ENCODE measurements around the gene ATP1A4.
A peak's percentile ranks its signal among the peaks of the same experiment; 100 is the strongest.

ATP1A4 gene

GRCh38 chr1:160171980-160172379 is 20.6 kb downstream of the ATP1A4 start:
- DNase-seq (ENCODE audit: low read depth, low spot score): no peak

DNA sequence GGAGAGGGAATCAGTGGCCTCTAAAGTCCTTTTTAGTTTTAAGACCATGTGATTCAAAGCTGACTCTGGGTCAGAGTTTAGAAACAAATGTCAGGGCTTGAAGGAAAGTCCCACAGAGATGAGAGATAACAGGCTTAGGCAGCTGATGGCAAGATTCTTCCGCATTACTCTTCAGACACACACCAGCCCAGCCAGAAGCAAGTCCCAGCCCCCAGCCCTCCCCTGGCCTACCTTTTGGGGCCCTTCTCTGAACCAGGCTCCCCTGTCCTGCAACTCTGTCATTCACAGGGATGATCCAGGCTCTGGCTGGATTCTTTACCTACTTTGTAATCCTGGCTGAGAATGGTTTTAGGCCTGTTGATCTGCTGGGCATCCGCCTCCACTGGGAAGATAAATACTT is 25.8 kb downstream of the ATP1A4 start:
- no peak for DNase-seq (ENCODE audit: low read depth, low spot score)

- no peak for DNase-seq (ENCODE audit: low read depth, low spot score)
These were observed 26.3 kb downstream of the ATP1A4 start for GRCh38 chr1:160177667-160178066.

- DNase-seq (ENCODE audit: low read depth, low spot score): no peak
These were observed 27.3 kb downstream of the ATP1A4 start for GRCh38 chr1:160178731-160179130.

DNA sequence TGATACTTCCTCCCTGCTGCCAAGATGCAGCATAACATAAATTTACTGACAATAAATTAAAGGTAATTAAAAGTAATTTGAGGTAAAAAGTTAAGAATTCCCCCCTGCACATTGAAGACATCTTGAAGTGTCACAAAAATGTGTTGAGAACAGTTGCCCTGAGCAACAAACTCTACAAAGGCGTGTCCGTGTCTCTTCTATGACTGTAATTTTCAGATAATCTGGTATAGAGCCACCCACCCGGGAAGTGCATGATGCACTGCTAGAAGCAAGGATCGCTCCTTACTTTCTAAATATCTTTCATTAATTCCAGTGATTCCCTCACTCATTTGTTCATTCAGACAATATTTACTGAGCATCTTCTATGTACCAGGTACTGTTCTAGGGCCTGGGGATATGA is 27.9 kb downstream of the ATP1A4 start:
- no peak for DNase-seq (ENCODE audit: low read depth, low spot score)

DNA sequence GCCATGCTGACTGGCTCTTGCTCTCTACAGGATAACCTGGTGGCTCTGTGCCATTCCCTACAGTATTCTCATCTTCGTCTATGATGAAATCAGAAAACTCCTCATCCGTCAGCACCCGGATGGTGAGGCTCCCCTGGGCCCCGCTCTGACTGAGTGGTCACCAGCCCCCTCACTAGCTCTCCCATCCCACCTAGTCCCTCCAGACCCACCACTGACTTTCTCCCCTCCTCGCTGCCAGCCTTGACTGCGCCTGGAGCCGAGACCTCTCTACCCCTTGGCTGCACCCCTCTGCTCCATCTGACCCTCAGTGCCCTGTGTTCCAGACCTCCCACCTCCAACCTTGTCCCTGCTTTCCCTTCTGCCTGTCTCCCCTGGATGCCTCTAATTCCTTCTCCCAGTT is 34.8 kb downstream of the ATP1A4 start:
- no peak for DNase-seq (ENCODE audit: low read depth, low spot score)

- DNase-seq (ENCODE audit: low read depth, low spot score): no peak
These were observed 35.3 kb downstream of the ATP1A4 start for GRCh38 chr1:160186729-160187128.

DNA sequence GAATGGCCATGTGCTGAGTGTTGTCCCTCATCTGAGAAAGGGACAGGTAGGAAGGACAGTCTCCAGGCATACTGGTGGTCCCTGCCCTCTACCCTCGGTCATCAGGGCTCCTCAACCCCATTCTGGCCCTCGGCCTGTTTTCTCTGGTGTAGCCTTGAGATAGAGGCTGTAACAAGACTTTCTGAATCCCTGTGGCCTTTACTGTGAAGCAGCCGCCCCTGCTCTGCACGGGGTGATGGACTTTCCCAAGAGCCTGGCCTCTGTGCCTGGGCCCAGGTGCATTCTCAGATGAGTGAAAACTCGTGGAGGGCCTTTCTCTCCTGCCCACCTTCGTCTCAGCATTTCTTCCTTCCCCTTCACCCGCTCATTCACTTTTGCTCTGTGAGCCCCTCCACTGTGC is 36.0 kb downstream of the ATP1A4 start:
- no peak for DNase-seq (ENCODE audit: low read depth, low spot score)

DNA sequence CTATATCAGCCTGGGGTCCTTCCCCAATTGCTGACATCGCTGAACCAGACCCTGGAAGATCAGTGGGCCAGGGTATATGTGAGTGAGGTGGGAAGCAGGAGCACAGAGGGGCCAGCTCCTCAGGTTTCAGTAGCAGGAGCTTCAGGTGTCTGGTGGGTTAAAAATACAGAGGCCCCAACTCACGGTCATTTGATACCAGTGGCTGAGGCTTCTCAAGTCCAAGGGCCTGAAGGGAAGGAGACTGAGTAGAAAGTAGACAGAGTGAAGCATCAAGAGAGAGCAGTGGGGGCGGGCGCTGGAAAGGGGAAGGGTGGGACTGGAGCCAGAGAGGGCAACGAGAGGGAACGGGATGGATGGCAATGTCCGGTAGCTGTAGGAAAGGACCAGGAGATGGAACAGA is 36.9 kb downstream of the ATP1A4 start:
- DNase-seq (ENCODE audit: low read depth, low spot score): no peak

DNA sequence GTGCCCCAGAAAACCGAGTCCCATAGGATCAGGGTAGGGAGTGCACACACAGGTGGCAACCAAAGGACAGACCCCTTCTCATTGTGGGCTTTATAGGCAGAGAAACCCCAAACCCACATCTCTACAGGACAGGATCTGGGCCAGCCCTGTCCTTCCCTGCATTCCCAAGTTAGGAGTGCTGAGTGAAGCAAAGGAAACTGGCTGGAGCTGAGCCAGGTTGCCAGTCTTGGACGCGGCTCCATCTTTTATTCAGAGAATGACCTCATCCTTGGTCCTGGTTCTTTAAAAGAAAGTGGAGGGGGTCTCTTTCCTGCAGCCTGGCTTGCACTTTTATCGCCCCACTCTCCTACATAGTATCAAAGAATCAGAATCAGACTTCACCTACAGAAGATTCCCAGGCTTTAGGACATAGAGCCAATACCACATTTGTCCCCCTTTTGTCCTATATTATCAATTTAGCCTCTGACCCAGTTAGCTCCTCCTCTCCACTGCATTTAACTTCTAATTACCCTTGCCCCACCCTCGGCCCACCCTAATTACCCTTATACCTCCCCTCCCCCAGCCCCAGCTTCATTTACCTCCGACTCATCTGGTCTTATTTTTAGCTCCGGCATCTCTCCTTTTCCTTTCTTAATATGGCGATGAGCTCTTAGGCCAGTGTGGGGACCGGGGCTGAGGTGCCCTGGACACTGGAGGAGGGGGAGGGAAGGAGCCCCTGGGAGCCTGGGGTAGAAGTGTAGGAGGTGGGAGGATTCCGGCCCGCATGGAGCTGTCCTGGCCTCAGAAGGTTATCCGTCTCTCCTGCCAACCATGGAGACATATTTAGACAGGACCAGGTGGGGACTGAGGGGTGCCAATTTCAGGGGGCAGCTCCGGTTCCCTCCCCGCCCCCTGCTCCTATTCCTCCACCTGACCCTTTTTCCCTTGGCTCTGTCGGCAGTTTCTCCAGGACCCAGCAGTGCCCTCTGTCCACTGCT is 38.5 kb downstream of the ATP1A4 start, which contains the start of gene CASQ1:
Gene CASQ1, plus strand, starts transcription at position 927 of the 977 bp plus-strand sequence. CDS start 177 bp downstream, outside the sequence.
- no peak for DNase-seq (ENCODE audit: low read depth, low spot score)

GRCh38 chr1:160191756-160192155 is 40.4 kb downstream of the ATP1A4 start:
- no peak for DNase-seq (ENCODE audit: low read depth, low spot score)

DNA sequence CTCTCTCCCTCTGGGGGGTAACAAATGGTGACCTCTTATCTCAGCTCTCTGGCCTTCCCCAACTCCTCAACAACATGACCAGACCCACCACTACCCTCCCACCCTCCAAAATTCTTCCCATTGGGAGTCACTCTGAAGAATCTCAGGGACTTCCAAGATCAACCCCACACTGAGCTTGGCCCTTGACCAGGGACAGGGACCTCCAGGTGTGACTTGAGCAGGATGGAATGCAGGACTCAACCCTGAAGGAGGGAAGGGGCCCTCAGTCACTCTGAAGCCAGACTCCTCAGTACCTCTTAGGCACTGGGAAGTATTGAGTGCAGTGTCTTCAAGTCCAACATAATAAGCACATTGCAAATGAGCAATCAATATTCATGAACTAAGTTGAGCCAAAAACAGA is 40.8 kb downstream of the ATP1A4 start:
- no peak for DNase-seq (ENCODE audit: low read depth, low spot score)

DNA sequence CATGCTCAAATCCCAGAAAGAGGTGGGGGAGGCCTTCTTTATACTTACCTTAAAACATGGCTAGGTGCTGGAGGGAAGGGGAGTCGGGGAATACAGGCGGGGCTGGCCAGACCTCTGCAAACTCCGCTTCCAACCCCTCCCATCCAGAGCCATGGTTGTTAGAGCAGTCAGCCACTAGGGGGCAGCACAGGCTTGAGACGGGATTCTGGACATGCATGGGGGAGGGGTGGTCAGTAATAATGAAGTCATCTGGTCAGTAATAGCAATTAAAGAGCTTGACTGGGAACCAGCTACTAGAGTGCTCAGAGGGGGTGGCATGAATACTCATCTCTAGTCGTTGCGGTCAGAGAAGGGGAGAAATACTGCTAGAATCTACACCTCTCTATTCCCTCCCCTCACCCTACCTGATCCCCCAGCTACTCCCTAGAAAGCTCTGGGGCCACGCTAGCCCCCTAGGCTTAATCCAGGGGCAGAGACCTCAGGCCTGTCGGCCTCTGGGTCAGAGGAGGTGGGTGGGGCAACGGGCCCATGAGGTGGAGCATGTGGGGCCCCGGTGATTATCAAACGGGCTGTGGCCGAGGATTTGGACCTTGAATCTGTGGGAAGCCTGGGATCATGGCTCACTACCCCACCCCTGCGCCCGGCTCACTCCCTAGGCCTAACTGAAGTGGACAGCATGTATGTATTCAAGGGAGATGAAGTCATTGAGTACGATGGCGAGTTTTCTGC is 41.9 kb downstream of the ATP1A4 start:
- DNase-seq (ENCODE audit: low read depth, low spot score): peak; percentile 75

GRCh38 chr1:160193832-160194736 is 42.7 kb downstream of the ATP1A4 start:
- DNase-seq (ENCODE audit: low read depth, low spot score): no peak

DNA sequence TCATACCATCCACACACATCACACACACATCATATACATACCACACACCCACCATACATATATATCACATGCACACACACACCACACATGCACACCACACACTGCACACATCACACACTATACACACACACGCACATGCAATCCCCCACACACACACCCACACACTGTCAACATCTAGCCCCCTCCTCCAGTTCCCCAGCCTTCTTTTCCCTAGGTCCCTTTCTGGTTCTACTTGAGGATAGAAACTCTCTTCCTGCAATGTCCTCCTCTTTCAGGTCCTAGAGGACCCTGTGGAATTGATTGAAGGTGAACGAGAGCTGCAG is 43.3 kb downstream of the ATP1A4 start:
- no peak for DNase-seq (ENCODE audit: low read depth, low spot score)

GRCh38 chr1:160196143-160196542 is 44.7 kb downstream of the ATP1A4 start:
- no peak for DNase-seq (ENCODE audit: low read depth, low spot score)

GRCh38 chr1:160197231-160197630 is 45.8 kb downstream of the ATP1A4 start:
- no peak for DNase-seq (ENCODE audit: low read depth, low spot score)

GRCh38 chr1:160200786-160201185 is 49.4 kb downstream of the ATP1A4 start:
- DNase-seq (ENCODE audit: low read depth, low spot score): no peak

DNA sequence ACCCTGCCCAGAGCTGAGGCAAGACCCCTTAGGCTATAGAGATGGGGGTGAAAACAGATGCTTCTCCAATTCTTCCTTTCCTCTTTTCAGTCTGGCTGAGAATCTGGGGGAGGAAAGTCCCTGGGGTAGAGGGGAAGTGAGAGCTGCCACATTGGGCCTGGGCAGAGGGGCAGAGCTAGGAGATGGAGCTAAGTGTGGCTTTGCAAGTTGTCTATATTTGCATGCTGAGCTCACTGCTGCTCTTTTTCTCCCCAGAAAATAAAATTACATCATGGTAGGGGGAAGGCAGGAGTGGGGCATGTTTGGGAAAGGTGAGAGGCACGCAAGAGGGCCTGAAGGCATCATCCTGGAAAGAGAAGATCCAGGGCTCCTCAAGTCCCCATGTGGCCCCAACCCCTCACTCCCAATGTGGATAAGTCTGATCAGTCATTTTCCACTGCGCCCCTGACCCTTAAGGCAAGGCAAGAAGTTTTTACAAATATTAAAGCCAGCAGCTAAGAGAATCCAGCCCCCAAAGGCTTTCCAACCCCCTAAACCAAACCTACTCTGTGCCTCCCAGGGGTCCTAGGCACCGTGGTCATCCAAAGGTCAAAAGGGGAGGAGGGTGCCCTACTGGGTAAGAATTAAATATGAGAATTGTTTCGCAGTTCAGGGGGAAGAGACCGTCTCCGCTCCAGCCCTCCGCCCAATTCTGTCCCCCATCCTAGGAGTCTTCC is 53.3 kb downstream of the ATP1A4 start:
- no peak for DNase-seq (ENCODE audit: low read depth, low spot score)

DNA sequence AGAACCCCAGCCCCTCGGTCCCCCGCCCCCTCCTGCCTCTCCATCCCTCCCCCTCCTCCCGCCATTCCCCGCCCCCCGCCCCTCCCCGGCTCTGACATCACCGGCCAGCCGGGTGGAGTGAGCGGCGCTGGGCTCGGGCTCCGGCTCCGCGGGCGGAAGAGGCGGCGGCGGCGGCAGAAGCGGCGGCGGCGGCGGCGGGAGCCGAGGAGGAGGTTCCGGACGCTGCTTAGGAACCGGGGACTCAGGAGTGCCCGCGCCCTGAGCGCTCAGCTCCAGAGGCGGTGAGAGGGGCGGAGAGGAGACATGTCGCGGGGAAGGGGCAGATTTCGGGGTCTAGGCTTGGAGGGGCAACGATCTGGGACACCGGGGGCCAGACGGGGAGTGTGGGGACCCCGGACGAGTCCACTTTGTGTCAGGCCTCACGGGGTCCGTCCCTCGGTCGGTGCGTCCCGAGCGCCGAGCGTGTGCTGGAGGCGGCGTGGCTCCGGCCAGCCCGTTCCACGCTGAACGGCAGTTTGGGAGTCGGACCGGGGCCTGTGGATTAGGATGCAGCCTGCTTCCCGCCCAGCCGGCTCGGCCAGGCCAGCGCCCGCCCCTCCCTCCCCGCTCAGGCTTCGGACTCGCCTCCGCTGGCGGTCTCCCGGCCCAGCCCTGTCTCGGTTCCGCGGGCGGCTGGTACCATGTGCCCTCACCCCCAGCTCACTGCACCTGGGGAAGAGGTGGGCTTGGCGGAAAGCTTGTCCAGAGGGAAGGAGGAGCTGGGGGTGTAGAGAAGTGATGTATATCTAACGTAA is 54.0 kb downstream of the ATP1A4 start, which contains the start of gene PEA15:
Gene PEA15, plus strand, starts transcription at position 143 of the 794 bp plus-strand sequence. CDS start 6,161 bp downstream, outside the sequence.
- DNase-seq (ENCODE audit: low read depth, low spot score): peak; percentile 44

All from activated CD4-positive, CD25-positive, alpha-beta regulatory T cell treated with anti-CD3 and anti-CD28 coated beads, Interleukin-2, amount 50 U/mL, for 16 hours (primary cell).